Gastrocnemius medialis (tissue), 4 donors: Measurements from ENCODE around the gene BAMBI. TPM values are rescaled to one million over a fixed set of nuclear protein-coding genes. Genes with fewer than 3 reads are reported as not detected.

Experiments
- ATAC-seq, 2 donors: fragments of 150-250 bp; one replicate each; pipeline ENCODE4 v1.9.1; 2016
- DNase-seq, 2 donors: peaks; one replicate each; pipeline ENCODE4 v3.0.0-alpha.2; 2019
- H3K27ac ChIP-seq, 4 donors: fragments of 200-600 bp; sonication (generic); 1 replicate in 1 of 4; 2 replicates in 3 of 4; pipeline ENCODE4 v1.5.1; 2016 to 2018; ENCODE audit warnings: mild to moderate bottlenecking in 2 of 4, moderate library complexity in 1 of 4
- H3K27me3 ChIP-seq, 3 donors: fragments of 200-600 bp; sonication (generic) in 2 of 3; 1 replicate in 1 of 3; 2 replicates in 2 of 3; pipeline versions ENCODE4 v1.5.1 to v1.6.0; 2016 to 2019; ENCODE audit warnings: mild to moderate bottlenecking in 1 of 3, moderate library complexity in 1 of 3
- H3K36me3 ChIP-seq, 2 donors: fragments of 200-600 bp; sonication (generic) in 1 of 2; one replicate each; pipeline ENCODE4 v1.5.1; 2017 to 2018
- H3K4me1 ChIP-seq, 2 donors: fragments of 200-600 bp; sonication (generic) in 1 of 2; one replicate each; pipeline ENCODE4 v1.5.1; 2016 to 2017; ENCODE audit warnings: mild to moderate bottlenecking in 2 of 2
- H3K4me3 ChIP-seq, 4 donors: fragments of 200-600 bp; sonication (generic) in 3 of 4; 1 replicate in 1 of 4; 2 replicates in 3 of 4; pipeline ENCODE4 v1.5.1; 2016 to 2019; ENCODE audit warnings: mild to moderate bottlenecking in 2 of 4
- H3K9me3 ChIP-seq, 3 donors: fragments of 200-600 bp; sonication (generic) in 2 of 3; 1 replicate in 1 of 3; 2 replicates in 2 of 3; pipeline ENCODE4 v1.5.1; 2016 to 2019
- POLR2A ChIP-seq, 2 donors: fragments of 450-650 bp; IDR thresholded peaks; one replicate each; pipeline ENCODE4 v1.6.1; 2017; ENCODE audit warnings: antibody characterized with exemption in 2 of 2, mild to moderate bottlenecking in 2 of 2, moderate library complexity in 2 of 2
- in situ Hi-C, 4 donors: fragments of 200-750 bp; cut with MboI; loops; one replicate each; pipeline versions ENCODE4 v1.15.0 to v1.8.0; 2017; ENCODE audit warnings: low sequenced_read_pairs in 4 of 4
- intact Hi-C: fragments of 100-400 bp; cut with DNase I; formaldehyde crosslinking; loops from one replicate; pipeline ENCODE4 v1.15.1; 2023; ENCODE audit warnings: low total_unique reads
- total RNA-seq, 4 donors: library from RNA; depleted of rRNA; stranded (reverse); fragments of >200 nt; gene quantifications; one replicate each; pipeline versions ENCODE4 v1.1.0 to v1.2.3, GENCODE V29; 2016
- TF ChIP-seq, protein P1 (sequence below), 5 experiments: fragments of 450-650 bp in 3 of 5; fragments of 200-600 bp in 2 of 5; sonication (generic) in 2 of 5; IDR thresholded peaks in 4 of 5; conservative IDR thresholded peaks in 1 of 5; 1 replicate in 4 of 5; 2 replicates in 1 of 5; pipeline ENCODE4 v1.5.1; 2016 to 2019; ENCODE audit warnings: antibody characterized with exemption in 5 of 5, mild to moderate bottlenecking in 3 of 5, moderate library complexity in 3 of 5

Gene BAMBI
- total RNA-seq, 4 donors from 2014 or later, result 0.31 to 1.8 (median 0.82) TPM; not detected in 1

DNA sequence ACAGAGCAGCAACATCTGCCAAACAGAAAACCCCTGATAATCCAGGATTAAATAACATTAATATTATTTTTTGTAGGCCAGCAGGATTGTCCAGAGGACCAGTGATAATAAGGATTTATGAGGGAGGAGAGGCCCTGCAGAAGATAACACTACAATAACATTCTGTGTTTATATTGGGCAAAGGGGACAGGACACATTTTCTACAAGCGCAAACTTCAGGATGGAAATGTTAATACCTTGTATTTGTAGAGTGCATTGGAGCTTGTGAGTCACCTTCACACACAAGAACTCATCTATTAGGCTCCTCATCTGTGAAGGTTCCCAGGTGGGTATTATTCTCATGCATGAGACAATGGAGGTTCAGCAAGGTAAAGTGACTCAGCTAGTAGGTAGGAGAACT, 51.0 kb downstream of the BAMBI start:
- in situ Hi-C loops (no loop called here), intact Hi-C loops (no loop called here)
- Histone ChIP-seq H3K4me3 (no peak overlapping the region), H3K27ac (no peak overlapping the region), H3K36me3 (no peaks in the 10 kb centered on the region), H3K9me3 (no peaks in the 10 kb centered on the region), H3K4me1 (no peaks in the 10 kb centered on the region), H3K27me3 (no peaks in the 10 kb centered on the region)
- DNase-seq (no peak), ATAC-seq (no peak)
- TF ChIP-seq POLR2A (IDR thresholded peaks at IDR 0.05), result no peak
- TF ChIP-seq, protein P1, sequence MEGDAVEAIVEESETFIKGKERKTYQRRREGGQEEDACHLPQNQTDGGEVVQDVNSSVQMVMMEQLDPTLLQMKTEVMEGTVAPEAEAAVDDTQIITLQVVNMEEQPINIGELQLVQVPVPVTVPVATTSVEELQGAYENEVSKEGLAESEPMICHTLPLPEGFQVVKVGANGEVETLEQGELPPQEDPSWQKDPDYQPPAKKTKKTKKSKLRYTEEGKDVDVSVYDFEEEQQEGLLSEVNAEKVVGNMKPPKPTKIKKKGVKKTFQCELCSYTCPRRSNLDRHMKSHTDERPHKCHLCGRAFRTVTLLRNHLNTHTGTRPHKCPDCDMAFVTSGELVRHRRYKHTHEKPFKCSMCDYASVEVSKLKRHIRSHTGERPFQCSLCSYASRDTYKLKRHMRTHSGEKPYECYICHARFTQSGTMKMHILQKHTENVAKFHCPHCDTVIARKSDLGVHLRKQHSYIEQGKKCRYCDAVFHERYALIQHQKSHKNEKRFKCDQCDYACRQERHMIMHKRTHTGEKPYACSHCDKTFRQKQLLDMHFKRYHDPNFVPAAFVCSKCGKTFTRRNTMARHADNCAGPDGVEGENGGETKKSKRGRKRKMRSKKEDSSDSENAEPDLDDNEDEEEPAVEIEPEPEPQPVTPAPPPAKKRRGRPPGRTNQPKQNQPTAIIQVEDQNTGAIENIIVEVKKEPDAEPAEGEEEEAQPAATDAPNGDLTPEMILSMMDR (IDR thresholded peaks at IDR 0.05 in 4 of 5, conservative IDR thresholded peaks at IDR 0.05 in 1 of 5), result no peak

DNA sequence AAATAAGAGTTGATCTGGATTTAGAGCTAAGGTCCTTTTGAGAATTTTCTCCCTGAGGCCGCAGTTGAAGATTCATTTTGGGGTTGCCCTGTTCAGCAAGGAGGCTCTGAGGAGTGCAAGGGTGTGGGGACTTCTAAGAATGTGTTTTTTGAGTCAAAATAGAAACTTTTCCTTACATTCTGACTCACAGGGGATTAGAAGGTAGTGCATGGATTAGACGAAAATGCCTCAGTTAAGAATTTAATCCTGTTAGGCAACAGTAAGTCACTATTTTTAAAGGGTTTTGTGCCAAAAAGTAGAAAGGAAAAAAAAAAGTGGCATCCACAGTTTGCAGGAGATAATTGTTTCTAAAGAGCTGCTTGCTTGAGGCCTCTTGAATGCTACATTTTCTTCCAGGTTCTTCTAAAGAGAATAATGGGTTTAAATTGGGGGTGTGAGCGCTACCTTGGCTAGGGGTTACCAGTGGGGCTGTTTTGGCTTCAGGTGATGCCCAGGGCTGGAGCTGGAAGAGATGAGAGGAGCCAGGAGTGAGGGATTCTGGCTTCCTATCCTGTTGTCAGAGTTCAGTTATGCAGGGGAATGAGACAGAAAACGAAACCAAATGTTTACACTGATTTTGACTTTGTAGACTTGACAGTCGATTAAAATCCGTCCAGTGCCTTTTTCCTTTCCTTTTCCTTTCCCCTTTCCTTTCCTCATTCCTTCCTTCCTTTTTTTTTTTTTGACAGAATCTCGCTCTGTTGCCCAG, 52.9 kb downstream of the BAMBI start:
- ATAC-seq (no peak), DNase-seq (no peak)
- TF ChIP-seq POLR2A (IDR thresholded peaks at IDR 0.05), result no peak
- H3K27ac ChIP-seq, result no peak overlapping the region
- H3K4me3 ChIP-seq, result no peak overlapping the region
- no peaks in the 10 kb centered on the region for H3K9me3 ChIP-seq
- in situ Hi-C loops (no loop called here), intact Hi-C loops (no loop called here)
- no peaks in the 10 kb centered on the region for H3K27me3 ChIP-seq
- no peaks in the 10 kb centered on the region for H3K36me3 ChIP-seq
- H3K4me1 ChIP-seq, result no peaks in the 10 kb centered on the region

DNA sequence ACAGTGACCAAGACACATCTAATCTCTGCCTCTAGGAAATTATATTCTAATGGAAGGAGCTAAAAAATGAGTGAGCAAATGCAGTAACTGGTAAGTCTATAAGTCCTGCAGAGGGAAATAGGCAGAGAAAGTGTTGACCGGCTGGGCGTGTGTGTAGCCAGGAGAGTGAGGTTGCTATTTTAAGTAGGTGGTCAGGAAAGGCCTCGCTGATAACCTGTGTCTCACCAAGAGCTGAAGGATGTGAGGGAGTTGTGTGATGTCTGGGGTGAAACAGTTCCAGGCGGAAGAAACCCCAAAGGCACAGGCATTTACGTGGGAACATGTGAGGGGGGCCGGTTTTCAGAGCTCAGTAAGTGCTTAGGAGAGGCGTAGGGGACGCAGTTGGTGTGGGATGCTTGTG, 54.8 kb downstream of the BAMBI start:
- H3K4me1 ChIP-seq, result no peaks in the 10 kb centered on the region
- H3K27me3 ChIP-seq, result no peaks in the 10 kb centered on the region
- H3K36me3 ChIP-seq, result no peaks in the 10 kb centered on the region
- no peak for TF ChIP-seq POLR2A (IDR thresholded peaks at IDR 0.05)
- TF ChIP-seq, protein P1 (IDR thresholded peaks at IDR 0.05 in 4 of 5, conservative IDR thresholded peaks at IDR 0.05 in 1 of 5), result no peak
- ATAC-seq, result no peak
- no peaks in the 10 kb centered on the region for H3K9me3 ChIP-seq
- in situ Hi-C loops, result no loop called here
- intact Hi-C loops, result no loop called here
- H3K27ac ChIP-seq, result no peak overlapping the region
- no peak for DNase-seq
- no peak overlapping the region for H3K4me3 ChIP-seq

Other genes with a start within 250 kb of the BAMBI start
- 10 to 100 TPM; 55.7 to 83.4 (median 69.6) TPM for gene WAC, start 144.4 kb upstream of the BAMBI start, total RNA-seq